HG02571 (cell line): ENCODE data around the gene ITSN1.
"Not testable (repeated sequence)": the region's sequence is repeated elsewhere in the genome, so short reads cannot be mapped to it uniquely, and the experiment has no call there.

ENCODE experiments used
- ATAC-seq: cut with Tn5 transposase; IDR thresholded peaks from one replicate; pipeline ENCODE4 v1.9.1; 2021; ENCODE audit warnings: mild to moderate bottlenecking, moderate library complexity; ENCODE audit not compliant: unreplicated experiment

The ITSN1 gene

GRCh38 chr21:33915368-33916199, 273.3 kb downstream of the ITSN1 start, which contains the start of gene ATP5PO:
Gene ATP5PO, minus strand, starts transcription at chr21:33915804. Its CDS starts 41 bp downstream, at chr21:33915763.
- peak; percentile 99 for ATAC-seq

GRCh38 chr21:33916200-33916567, 273.9 kb downstream of the ITSN1 start:
- no peak for ATAC-seq

- ATAC-seq: no peak
Measured at GRCh38 chr21:33917421-33917820, 275.1 kb downstream of the ITSN1 start.

GRCh38 chr21:33924079-33924765, 281.9 kb downstream of the ITSN1 start:
- ATAC-seq: no peak

GRCh38 chr21:33924766-33925100, 282.4 kb downstream of the ITSN1 start:
- no peak for ATAC-seq

GRCh38 chr21:33926248-33926647, 283.9 kb downstream of the ITSN1 start:
- ATAC-seq: not testable (repeated sequence)

GRCh38 chr21:33931052-33931798, 288.9 kb downstream of the ITSN1 start:
- not testable (repeated sequence) for ATAC-seq

GRCh38 chr21:33931799-33932390, 289.6 kb downstream of the ITSN1 start:
- ATAC-seq: no peak

GRCh38 chr21:33932731-33933130, 290.4 kb downstream of the ITSN1 start:
- no peak for ATAC-seq

GRCh38 chr21:33936301-33937038, 294.2 kb downstream of the ITSN1 start:
- no peak for ATAC-seq

GRCh38 chr21:33937146-33937545, 294.8 kb downstream of the ITSN1 start:
- ATAC-seq: no peak

GRCh38 chr21:33937931-33938339, 295.6 kb downstream of the ITSN1 start:
- ATAC-seq: no peak

- ATAC-seq: no peak
Measured at GRCh38 chr21:33938381-33938780, 296.1 kb downstream of the ITSN1 start.

- ATAC-seq: no peak
Measured at GRCh38 chr21:33939226-33939625, 296.9 kb downstream of the ITSN1 start.

- ATAC-seq: no peak
Measured at GRCh38 chr21:33940164-33940880, 298.0 kb downstream of the ITSN1 start.

GRCh38 chr21:33940881-33941245, 298.6 kb downstream of the ITSN1 start:
- no peak for ATAC-seq

- ATAC-seq: no peak
Measured at GRCh38 chr21:33942426-33942825, 300.1 kb downstream of the ITSN1 start.

GRCh38 chr21:33943293-33943692, 301.0 kb downstream of the ITSN1 start:
- ATAC-seq: no peak

- no peak for ATAC-seq
Measured at GRCh38 chr21:33944185-33944763, 302.0 kb downstream of the ITSN1 start.
